Mononuclear cell (primary cell): ENCODE measurements around the gene RGP1. TPM values are rescaled to one million over a fixed set of nuclear protein-coding genes. Genes with fewer than 3 reads are reported as not detected.

Experiments
- H3K27me3 ChIP-seq: 2 replicates; pipeline ENCODE4 v1.6.0; 2011; ENCODE audit warnings: low read length, control low read depth; ENCODE audit not compliant: insufficient read depth
- H3K4me1 ChIP-seq: 2 replicates; pipeline ENCODE4 v1.5.1; 2011; ENCODE audit warnings: mild to moderate bottlenecking, low read length, control low read depth; ENCODE audit not compliant: insufficient read depth
- H3K4me3 ChIP-seq: 2 replicates; pipeline ENCODE4 v1.5.1; 2011; ENCODE audit warnings: mild to moderate bottlenecking, low read length, moderate library complexity
- H3K9me3 ChIP-seq: 2 replicates; pipeline ENCODE4 v1.5.1; 2011; ENCODE audit warnings: low read depth, mild to moderate bottlenecking, control low read depth, low read length
- total RNA-seq: library from RNA; depleted of rRNA; stranded (reverse); fragments of >200 nt; gene quantifications from one replicate; pipeline ENCODE4 v1.2.3, GENCODE V29; 2012

The RGP1 gene
- total RNA-seq, 1 donor = 6.6 TPM

GRCh38 chr9:35714123-35714522 lies 35.0 kb upstream of the RGP1 start:
- Histone ChIP-seq H3K4me1 (peaks cover 6% of the 10 kb centered on the region), H3K27me3 (no peaks in the 10 kb centered on the region), H3K4me3 (no peak overlapping the region)

GRCh38 chr9:35714579-35715252 lies 34.4 kb upstream of the RGP1 start:
- Histone ChIP-seq H3K27me3 (no peaks in the 10 kb centered on the region), H3K4me3 (no peak overlapping the region), H3K4me1 (peaks cover 11% of the 10 kb centered on the region), H3K9me3 (no peaks in the 10 kb centered on the region)

More at GRCh38 chr9:35714123-35714522, 35.0 kb upstream of the RGP1 start:
- no peaks in the 10 kb centered on the region for H3K9me3 ChIP-seq

GRCh38 chr9:35716230-35716629 lies 32.9 kb upstream of the RGP1 start:
- Histone ChIP-seq H3K4me3 (no peak overlapping the region), H3K27me3 (no peaks in the 10 kb centered on the region), H3K9me3 (no peaks in the 10 kb centered on the region), H3K4me1 (peaks cover 12% of the 10 kb centered on the region)

- no peak overlapping the region for H3K4me3 ChIP-seq
- H3K9me3 ChIP-seq = no peaks in the 10 kb centered on the region
- H3K4me1 ChIP-seq = peaks cover 12% of the 10 kb centered on the region
- no peaks in the 10 kb centered on the region for H3K27me3 ChIP-seq
Observed at GRCh38 chr9:35717132-35717870, 31.8 kb upstream of the RGP1 start.

- Histone ChIP-seq H3K4me3 (no peak overlapping the region), H3K4me1 (peaks cover 12% of the 10 kb centered on the region), H3K9me3 (no peaks in the 10 kb centered on the region), H3K27me3 (no peaks in the 10 kb centered on the region)
Observed at GRCh38 chr9:35718721-35719511, 30.2 kb upstream of the RGP1 start.

- no peaks in the 10 kb centered on the region for H3K27me3 ChIP-seq
- peaks cover 12% of the 10 kb centered on the region for H3K4me1 ChIP-seq
- H3K4me3 ChIP-seq = no peak overlapping the region
- H3K9me3 ChIP-seq = no peaks in the 10 kb centered on the region
Observed at GRCh38 chr9:35719546-35719945, 29.5 kb upstream of the RGP1 start.

GRCh38 chr9:35723426-35723825 lies 25.7 kb upstream of the RGP1 start:
- Histone ChIP-seq H3K9me3 (no peaks in the 10 kb centered on the region), H3K27me3 (no peaks in the 10 kb centered on the region), H3K4me3 (no peak overlapping the region), H3K4me1 (peaks cover 34% of the 10 kb centered on the region)

GRCh38 chr9:35723908-35724307 lies 25.2 kb upstream of the RGP1 start:
- peaks cover 35% of the 10 kb centered on the region for H3K4me1 ChIP-seq
- no peaks in the 10 kb centered on the region for H3K9me3 ChIP-seq
- no peaks in the 10 kb centered on the region for H3K27me3 ChIP-seq
- no peak overlapping the region for H3K4me3 ChIP-seq

GRCh38 chr9:35725362-35725761 lies 23.7 kb upstream of the RGP1 start:
- Histone ChIP-seq H3K4me1 (peaks cover 42% of the 10 kb centered on the region), H3K9me3 (no peaks in the 10 kb centered on the region), H3K4me3 (no peak overlapping the region), H3K27me3 (no peaks in the 10 kb centered on the region)

GRCh38 chr9:35726931-35727330 lies 22.2 kb upstream of the RGP1 start:
- Histone ChIP-seq H3K4me3 (no peak overlapping the region), H3K9me3 (no peaks in the 10 kb centered on the region), H3K4me1 (peaks cover 53% of the 10 kb centered on the region), H3K27me3 (no peaks in the 10 kb centered on the region)

GRCh38 chr9:35727676-35728040 lies 21.4 kb upstream of the RGP1 start:
- peaks cover 54% of the 10 kb centered on the region for H3K4me1 ChIP-seq
- no peaks in the 10 kb centered on the region for H3K27me3 ChIP-seq
- peak overlapping the region; percentile 13 for H3K4me3 ChIP-seq
- no peaks in the 10 kb centered on the region for H3K9me3 ChIP-seq

GRCh38 chr9:35728041-35728971 lies 20.8 kb upstream of the RGP1 start:
- H3K27me3 ChIP-seq = no peaks in the 10 kb centered on the region
- H3K9me3 ChIP-seq = no peaks in the 10 kb centered on the region
- H3K4me1 ChIP-seq = peaks cover 60% of the 10 kb centered on the region
- H3K4me3 ChIP-seq = peak overlapping the region; percentile 13

GRCh38 chr9:35729101-35729500 lies 20.0 kb upstream of the RGP1 start:
- peak overlapping the region; percentile 77 for H3K4me3 ChIP-seq
- no peaks in the 10 kb centered on the region for H3K9me3 ChIP-seq
- H3K27me3 ChIP-seq = no peaks in the 10 kb centered on the region
- H3K4me1 ChIP-seq = peaks cover 68% of the 10 kb centered on the region

- Histone ChIP-seq H3K4me3 (peak overlapping the region; percentile 77), H3K27me3 (no peaks in the 10 kb centered on the region), H3K9me3 (no peaks in the 10 kb centered on the region), H3K4me1 (peaks cover 69% of the 10 kb centered on the region)
Observed at GRCh38 chr9:35729700-35730485, 19.2 kb upstream of the RGP1 start.
